LNCaP clone FGC (cell line): ENCODE data around the gene ADARB1.

Experiments
- DNase-seq: peaks from one replicate; pipeline ENCODE4 v3.0.0-alpha.2; 2011; ENCODE audit warnings: low read depth
- H3K4me3 ChIP-seq: 2 replicates; pipeline ENCODE4 v1.5.1; 2011; ENCODE audit warnings: mild to moderate bottlenecking, low read depth, low read length, control low read depth
- TF ChIP-seq, protein P1 (sequence below): IDR thresholded peaks from 2 replicates; pipeline ENCODE4 v1.5.1; 2012; ENCODE audit warnings: mild to moderate bottlenecking; ENCODE audit not compliant: control insufficient read depth, insufficient read depth; ENCODE audit errors: extremely low read depth

The ADARB1 gene

DNA sequence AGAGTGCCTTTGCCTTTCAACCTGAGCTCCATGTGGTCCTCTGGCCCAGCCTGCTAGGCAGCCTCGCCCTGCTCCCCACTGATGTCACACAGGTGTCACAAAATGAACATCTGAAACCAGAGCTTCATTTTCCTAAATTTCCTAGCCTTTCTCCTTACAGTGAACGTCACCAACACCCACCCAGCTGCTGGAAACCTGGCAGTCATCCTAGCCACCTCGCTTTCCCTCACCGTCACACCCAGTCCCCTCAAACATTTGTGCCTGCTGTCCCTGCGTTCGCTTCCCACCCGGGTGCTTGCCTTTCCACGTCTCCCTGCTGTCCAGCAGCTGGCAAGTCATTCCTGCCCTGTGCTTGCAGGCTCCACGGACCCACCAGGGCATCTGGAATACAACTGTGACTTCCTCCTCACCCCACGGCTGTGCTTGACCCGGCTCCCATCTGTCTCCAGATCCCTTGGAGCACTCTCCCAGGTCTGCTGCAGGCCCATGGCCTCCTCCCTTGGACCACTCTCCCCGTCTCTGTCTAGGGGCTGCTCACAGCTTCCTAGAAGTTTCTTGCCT, 23.5 kb downstream of the ADARB1 start:
- TF ChIP-seq, protein P1, sequence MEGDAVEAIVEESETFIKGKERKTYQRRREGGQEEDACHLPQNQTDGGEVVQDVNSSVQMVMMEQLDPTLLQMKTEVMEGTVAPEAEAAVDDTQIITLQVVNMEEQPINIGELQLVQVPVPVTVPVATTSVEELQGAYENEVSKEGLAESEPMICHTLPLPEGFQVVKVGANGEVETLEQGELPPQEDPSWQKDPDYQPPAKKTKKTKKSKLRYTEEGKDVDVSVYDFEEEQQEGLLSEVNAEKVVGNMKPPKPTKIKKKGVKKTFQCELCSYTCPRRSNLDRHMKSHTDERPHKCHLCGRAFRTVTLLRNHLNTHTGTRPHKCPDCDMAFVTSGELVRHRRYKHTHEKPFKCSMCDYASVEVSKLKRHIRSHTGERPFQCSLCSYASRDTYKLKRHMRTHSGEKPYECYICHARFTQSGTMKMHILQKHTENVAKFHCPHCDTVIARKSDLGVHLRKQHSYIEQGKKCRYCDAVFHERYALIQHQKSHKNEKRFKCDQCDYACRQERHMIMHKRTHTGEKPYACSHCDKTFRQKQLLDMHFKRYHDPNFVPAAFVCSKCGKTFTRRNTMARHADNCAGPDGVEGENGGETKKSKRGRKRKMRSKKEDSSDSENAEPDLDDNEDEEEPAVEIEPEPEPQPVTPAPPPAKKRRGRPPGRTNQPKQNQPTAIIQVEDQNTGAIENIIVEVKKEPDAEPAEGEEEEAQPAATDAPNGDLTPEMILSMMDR = no peak
- DNase-seq = no peak
- no peak overlapping the region for H3K4me3 ChIP-seq

- TF ChIP-seq, protein P1 = peak; percentile 55
- DNase-seq = no peak
Observed at GRCh38 chr21:45098867-45099266, 24.5 kb downstream of the ADARB1 start.

GRCh38 chr21:45099571-45099970, 25.2 kb downstream of the ADARB1 start:
- TF ChIP-seq, protein P1 = no peak
- no peak for DNase-seq
- no peak overlapping the region for H3K4me3 ChIP-seq

More at GRCh38 chr21:45098867-45099266, 24.5 kb downstream of the ADARB1 start:
- no peak overlapping the region for H3K4me3 ChIP-seq

DNA sequence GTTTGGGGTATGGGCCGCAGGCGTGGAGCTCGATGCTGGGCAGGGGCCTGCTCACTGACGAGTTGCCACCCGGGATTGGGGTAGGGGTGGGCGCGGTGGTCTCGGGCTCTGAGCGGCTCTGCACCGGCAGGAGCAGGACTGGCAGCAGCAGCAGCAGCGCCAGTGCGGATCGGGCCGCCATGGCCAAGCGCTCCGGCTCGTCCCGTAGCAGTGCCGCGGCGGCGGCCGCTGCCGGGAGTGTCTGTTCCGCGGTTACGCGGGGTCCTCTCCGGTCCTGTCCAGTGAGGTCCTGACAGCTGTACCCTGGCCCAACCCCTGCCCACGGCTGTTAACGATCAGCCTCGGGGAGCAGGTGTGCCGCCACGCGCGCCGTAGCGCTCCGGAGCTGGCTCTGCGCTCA, 26.5 kb downstream of the ADARB1 start:
- no peak overlapping the region for H3K4me3 ChIP-seq
- TF ChIP-seq, protein P1 = no peak
- no peak for DNase-seq

GRCh38 chr21:45102391-45102932, 28.1 kb downstream of the ADARB1 start:
- no peak overlapping the region for H3K4me3 ChIP-seq
- DNase-seq = peak; percentile 92
- TF ChIP-seq, protein P1 = peak; percentile 32

- no peak for DNase-seq
- H3K4me3 ChIP-seq = no peak overlapping the region
- TF ChIP-seq, protein P1 = no peak
Observed at GRCh38 chr21:45103971-45104520, 29.7 kb downstream of the ADARB1 start.

DNA sequence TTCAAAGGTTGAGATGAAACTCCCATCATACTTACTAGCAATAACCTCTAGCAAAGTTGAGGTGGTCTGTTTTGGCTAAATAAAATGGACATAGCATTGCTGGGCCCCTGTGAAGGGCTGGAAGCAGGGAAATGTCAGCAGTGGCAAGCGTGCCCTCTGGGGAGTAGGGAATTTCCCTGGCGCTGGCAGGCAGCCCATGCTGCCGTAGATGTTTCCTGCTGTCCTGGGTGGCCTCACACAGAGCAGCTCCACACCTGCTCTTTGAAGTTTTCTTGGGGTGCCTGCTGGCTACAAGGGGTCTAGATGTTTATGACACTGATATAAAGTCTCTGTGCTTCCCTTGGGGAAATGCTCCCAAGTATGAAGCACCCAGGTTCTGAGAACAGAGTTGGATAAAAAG, 30.2 kb downstream of the ADARB1 start:
- no peak for DNase-seq
- H3K4me3 ChIP-seq = no peak overlapping the region
- TF ChIP-seq, protein P1 = no peak
